ENCODE measurements around the gene ATP6V1E1.

GRCh38 chr22:17655289-17655688 is 26.7 kb upstream of the ATP6V1E1 start:
- no peak for TF ChIP-seq CTCF (IDR thresholded peaks at IDR 0.05)
- TF ChIP-seq POLR2A (IDR thresholded peaks at IDR 0.05), result no peak
